Breast epithelium (tissue), 4 donors: ENCODE measurements around the gene KIAA0319L. TPM values are rescaled to one million over a fixed set of nuclear protein-coding genes. Genes with fewer than 3 reads are reported as not detected.

Experiments
- DNase-seq, 2 donors: peaks; one replicate each; pipeline ENCODE4 v3.0.0-alpha.2; 2019; ENCODE audit warnings: low spot score in 2 of 2
- H3K27ac ChIP-seq, 2 donors: fragments of 200-600 bp; sonication (generic) in 1 of 2; one replicate each; pipeline ENCODE4 v1.5.1; 2016 to 2019; ENCODE audit warnings: mild to moderate bottlenecking in 1 of 2
- H3K27me3 ChIP-seq, 2 donors: fragments of 200-600 bp; sonication (generic) in 1 of 2; one replicate each; pipeline versions ENCODE4 v1.5.1 to v1.6.0; 2017 to 2019; ENCODE audit warnings: control low read depth in 1 of 2, mild to moderate bottlenecking in 1 of 2
- H3K36me3 ChIP-seq: fragments of 200-600 bp; one replicate; pipeline ENCODE4 v1.5.1; 2019
- H3K4me1 ChIP-seq, 2 donors: fragments of 200-600 bp; sonication (generic); one replicate each; pipeline ENCODE4 v1.5.1; 2016 to 2019; ENCODE audit warnings: control low read depth in 1 of 2
- H3K4me3 ChIP-seq, 3 donors: fragments of 200-600 bp; sonication (generic); 1 replicate in 2 of 3; 2 replicates in 1 of 3; pipeline ENCODE4 v1.5.1; 2016 to 2019; ENCODE audit warnings: mild to moderate bottlenecking in 3 of 3, moderate library complexity in 2 of 3
- H3K9me3 ChIP-seq, 2 donors: fragments of 200-600 bp; sonication (generic) in 1 of 2; one replicate each; pipeline ENCODE4 v1.5.1; 2016 to 2019; ENCODE audit warnings: control low read depth in 1 of 2
- POLR2A ChIP-seq: fragments of 450-650 bp; IDR thresholded peaks from one replicate; pipeline ENCODE4 v1.6.1; 2016; ENCODE audit warnings: antibody characterized with exemption, mild to moderate bottlenecking, moderate library complexity
- POLR2AphosphoS5 ChIP-seq, 3 donors: sonication (generic); formaldehyde crosslinking; IDR thresholded peaks; one replicate each; pipeline ENCODE4 v1.6.1; 2017; ENCODE audit warnings: antibody characterized with exemption in 3 of 3
- intact Hi-C: fragments of 100-400 bp; cut with DNase I; formaldehyde crosslinking; loops from one replicate; pipeline ENCODE4 v1.15.1; 2023; ENCODE audit warnings: low total_unique reads
- total RNA-seq, 3 donors: library from RNA; depleted of rRNA; stranded (reverse); fragments of >200 nt; gene quantifications; one replicate each; pipeline ENCODE4 v1.1.0, GENCODE V29; 2016
- TF ChIP-seq, protein P1 (sequence below), 3 donors: fragments of 450-650 bp; IDR thresholded peaks; one replicate each; pipeline ENCODE4 v1.5.1; 2016 to 2017; ENCODE audit warnings: antibody characterized with exemption in 3 of 3, mild to moderate bottlenecking in 3 of 3, moderate library complexity in 3 of 3

The KIAA0319L gene
- total RNA-seq, 3 donors from 2014 or later, result 49.0 to 104 (median 103) TPM

DNA sequence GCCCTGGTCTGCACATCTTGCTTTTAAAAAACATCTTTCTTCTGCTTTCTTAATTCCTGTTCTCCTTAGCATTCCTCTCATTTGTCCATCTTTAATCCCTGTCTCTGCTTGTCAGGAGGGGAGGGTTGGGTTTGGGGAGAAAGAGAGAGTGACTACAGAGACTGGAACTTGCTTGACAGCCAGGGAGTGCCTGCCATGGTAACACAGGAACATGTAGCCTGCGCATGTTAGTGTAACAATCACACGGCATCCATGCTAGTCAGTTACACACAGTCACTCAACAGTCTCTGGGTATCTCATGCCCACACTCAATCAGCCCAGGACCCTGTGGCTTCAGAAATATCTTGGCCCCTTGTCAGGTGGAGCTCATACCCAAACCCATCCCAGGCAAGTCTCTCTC, 15.1 kb upstream of the KIAA0319L start:
- Histone ChIP-seq H3K4me3 (no peak overlapping the region), H3K36me3 (no peaks in the 10 kb centered on the region), H3K9me3 (no peaks in the 10 kb centered on the region), H3K4me1 (no peaks in the 10 kb centered on the region), H3K27ac (no peak overlapping the region), H3K27me3 (no peaks in the 10 kb centered on the region)
- no peak for DNase-seq
- TF ChIP-seq POLR2A (no peak), POLR2AphosphoS5 (IDR thresholded peaks at IDR 0.05) (no peak)
- TF ChIP-seq, protein P1, sequence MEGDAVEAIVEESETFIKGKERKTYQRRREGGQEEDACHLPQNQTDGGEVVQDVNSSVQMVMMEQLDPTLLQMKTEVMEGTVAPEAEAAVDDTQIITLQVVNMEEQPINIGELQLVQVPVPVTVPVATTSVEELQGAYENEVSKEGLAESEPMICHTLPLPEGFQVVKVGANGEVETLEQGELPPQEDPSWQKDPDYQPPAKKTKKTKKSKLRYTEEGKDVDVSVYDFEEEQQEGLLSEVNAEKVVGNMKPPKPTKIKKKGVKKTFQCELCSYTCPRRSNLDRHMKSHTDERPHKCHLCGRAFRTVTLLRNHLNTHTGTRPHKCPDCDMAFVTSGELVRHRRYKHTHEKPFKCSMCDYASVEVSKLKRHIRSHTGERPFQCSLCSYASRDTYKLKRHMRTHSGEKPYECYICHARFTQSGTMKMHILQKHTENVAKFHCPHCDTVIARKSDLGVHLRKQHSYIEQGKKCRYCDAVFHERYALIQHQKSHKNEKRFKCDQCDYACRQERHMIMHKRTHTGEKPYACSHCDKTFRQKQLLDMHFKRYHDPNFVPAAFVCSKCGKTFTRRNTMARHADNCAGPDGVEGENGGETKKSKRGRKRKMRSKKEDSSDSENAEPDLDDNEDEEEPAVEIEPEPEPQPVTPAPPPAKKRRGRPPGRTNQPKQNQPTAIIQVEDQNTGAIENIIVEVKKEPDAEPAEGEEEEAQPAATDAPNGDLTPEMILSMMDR (IDR thresholded peaks at IDR 0.05), result no peak
- intact Hi-C loops, result loop anchor here (5.0 kb wide), 1 partner anchor 155 kb away; no protein-coding TSS in a partner anchor

- intact Hi-C loops, result loop anchor here (5.0 kb wide), 1 partner anchor 156 kb away; no protein-coding TSS in a partner anchor
- Histone ChIP-seq H3K27ac (no peak overlapping the region), H3K27me3 (no peaks in the 10 kb centered on the region), H3K36me3 (no peaks in the 10 kb centered on the region), H3K9me3 (no peaks in the 10 kb centered on the region), H3K4me3 (no peak overlapping the region), H3K4me1 (no peaks in the 10 kb centered on the region)
- no peak for TF ChIP-seq POLR2A
- no peak for TF ChIP-seq POLR2AphosphoS5 (IDR thresholded peaks at IDR 0.05)
- TF ChIP-seq, protein P1 (IDR thresholded peaks at IDR 0.05), result no peak
- no peak for DNase-seq
Measured at GRCh38 chr1:35571263-35571662, 14.1 kb upstream of the KIAA0319L start.

GRCh38 chr1:35570589-35571137, 13.5 kb upstream of the KIAA0319L start:
- DNase-seq, result no peak
- no peaks in the 10 kb centered on the region for H3K27me3 ChIP-seq
- TF ChIP-seq POLR2A (no peak), POLR2AphosphoS5 (IDR thresholded peaks at IDR 0.05) (no peak)
- TF ChIP-seq, protein P1 (IDR thresholded peaks at IDR 0.05), result no peak
- no peak overlapping the region for H3K4me3 ChIP-seq
- no peaks in the 10 kb centered on the region for H3K9me3 ChIP-seq
- no peaks in the 10 kb centered on the region for H3K36me3 ChIP-seq
- H3K4me1 ChIP-seq, result no peaks in the 10 kb centered on the region
- intact Hi-C loops, result loop anchor here (5.0 kb wide), 1 partner anchor 157 kb away; no protein-coding TSS in a partner anchor
- no peak overlapping the region for H3K27ac ChIP-seq

DNA sequence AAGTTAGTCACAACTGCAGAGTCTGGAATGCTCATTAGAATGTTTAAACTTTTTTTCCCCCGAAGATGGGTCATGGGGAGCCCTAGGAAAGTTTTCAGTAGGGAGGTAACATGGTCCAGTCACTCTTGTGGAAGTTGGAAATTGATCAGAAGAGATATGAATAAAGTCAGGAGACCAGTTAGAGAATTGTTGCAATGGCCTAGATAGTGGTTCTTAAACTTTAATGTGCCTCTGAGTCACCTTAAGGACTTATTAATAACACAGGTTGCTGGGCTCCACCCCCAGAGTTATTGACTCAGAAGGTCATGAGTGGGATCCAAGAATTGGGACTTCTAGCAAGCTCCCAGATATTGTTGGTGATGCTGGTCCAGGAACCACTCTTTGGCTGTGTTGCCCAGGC, 12.7 kb upstream of the KIAA0319L start:
- TF ChIP-seq POLR2AphosphoS5 (IDR thresholded peaks at IDR 0.05) (no peak), POLR2A (no peak)
- TF ChIP-seq, protein P1 (IDR thresholded peaks at IDR 0.05), result no peak
- Histone ChIP-seq H3K4me3 (no peak overlapping the region), H3K27ac (no peak overlapping the region), H3K9me3 (no peaks in the 10 kb centered on the region), H3K4me1 (no peaks in the 10 kb centered on the region), H3K27me3 (no peaks in the 10 kb centered on the region), H3K36me3 (no peaks in the 10 kb centered on the region)
- intact Hi-C loops, result loop anchor here (5.0 to 10.0 kb wide), 2 partner anchors 125 to 157 kb away; no protein-coding TSS in a partner anchor
- no peak for DNase-seq

- no peaks in the 10 kb centered on the region for H3K9me3 ChIP-seq
- intact Hi-C loops, result loop anchor here (10.0 kb wide), 1 partner anchor 124 kb away; no protein-coding TSS in a partner anchor
- H3K4me3 ChIP-seq, result no peak overlapping the region
- H3K27ac ChIP-seq, result no peak overlapping the region
- peak in 1 of 2 donors; percentile 69 for DNase-seq
- no peak for TF ChIP-seq POLR2A
- TF ChIP-seq, protein P1 (IDR thresholded peaks at IDR 0.05), result peak; percentile 54 to 88 (median 83)
- TF ChIP-seq POLR2AphosphoS5 (IDR thresholded peaks at IDR 0.05), result no peak
- no peaks in the 10 kb centered on the region for H3K27me3 ChIP-seq
- no peaks in the 10 kb centered on the region for H3K4me1 ChIP-seq
- H3K36me3 ChIP-seq, result no peaks in the 10 kb centered on the region
Measured at GRCh38 chr1:35568975-35569395, 11.8 kb upstream of the KIAA0319L start.
